RCC 7860 (cell line): ENCODE data around the gene CACNB2.
"Not testable (repeated sequence)": the region's sequence is repeated elsewhere in the genome, so short reads cannot be mapped to it uniquely, and the experiment has no call there.

ENCODE experiments used
- DNase-seq: peaks from one replicate; pipeline ENCODE4 v3.0.0-alpha.2; 2015; ENCODE audit warnings: low spot score
- FAIRE-seq: peaks from 2 replicates; lab custom pipeline; 2012; peaks lifted over from hg19 to GRCh38; lab: Jason Lieb, UNC

The CACNB2 gene

DNA sequence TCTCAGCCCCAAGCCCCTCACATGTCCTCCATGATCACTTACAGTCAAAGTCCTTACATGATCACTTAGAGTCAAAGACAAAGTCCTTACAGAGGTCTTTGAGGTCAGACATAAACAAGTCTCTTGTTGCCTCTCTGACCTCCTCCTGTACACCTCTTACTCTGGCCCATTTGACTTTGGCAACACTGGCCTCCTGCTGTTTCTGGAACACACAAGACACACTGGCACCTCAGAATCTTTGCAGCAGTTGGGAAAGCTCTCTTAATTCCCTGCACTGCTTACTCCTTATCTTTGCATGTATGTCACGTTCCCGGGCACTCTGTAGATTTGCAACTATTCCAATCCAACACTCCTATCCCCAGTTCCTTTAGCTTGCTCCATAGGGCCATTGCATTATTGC is 408.9 kb downstream of the CACNB2 start:
- no peak for FAIRE-seq

DNA sequence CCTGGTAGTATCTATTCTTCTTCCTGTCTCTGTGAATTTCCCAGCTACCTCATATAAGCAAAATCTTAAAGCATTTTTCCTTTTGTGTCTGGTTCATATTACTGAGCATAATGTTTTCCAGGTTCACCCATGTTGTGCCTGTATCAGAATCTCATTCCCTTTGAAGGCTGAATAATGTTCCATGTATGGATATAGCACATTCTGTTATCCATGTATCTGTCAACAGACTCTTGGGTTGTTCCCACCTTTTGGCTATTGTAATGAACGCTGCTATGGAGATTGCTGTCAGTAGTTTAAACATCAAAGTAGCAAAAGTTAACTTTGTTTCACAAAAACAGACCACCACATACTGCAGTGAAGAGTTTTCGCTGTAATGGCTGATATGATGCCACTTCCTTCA is 411.2 kb downstream of the CACNB2 start:
- FAIRE-seq (no peak), DNase-seq (no peak)

More for the DNA sequence above, 408.9 kb downstream of the CACNB2 start:
- DNase-seq = no peak

DNA sequence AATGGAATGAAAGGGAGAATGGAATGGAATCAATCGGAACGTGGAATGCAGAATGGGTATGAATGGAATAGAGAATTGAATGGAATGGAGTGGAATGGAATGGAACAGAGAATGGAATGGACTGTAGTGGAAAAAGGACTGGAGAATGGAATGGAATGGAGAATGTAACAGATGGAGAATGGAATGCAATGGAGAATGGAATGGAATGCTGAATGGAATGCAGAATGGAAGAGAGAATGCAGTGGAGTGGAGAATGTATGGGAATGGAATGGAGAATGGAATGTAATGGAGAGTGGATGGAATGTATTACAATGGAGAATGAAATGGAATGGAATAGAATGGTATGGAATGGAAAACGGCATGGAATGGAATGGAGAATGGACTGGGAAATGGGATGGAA is 414.3 kb downstream of the CACNB2 start:
- DNase-seq = no peak
- no peak for FAIRE-seq

DNA sequence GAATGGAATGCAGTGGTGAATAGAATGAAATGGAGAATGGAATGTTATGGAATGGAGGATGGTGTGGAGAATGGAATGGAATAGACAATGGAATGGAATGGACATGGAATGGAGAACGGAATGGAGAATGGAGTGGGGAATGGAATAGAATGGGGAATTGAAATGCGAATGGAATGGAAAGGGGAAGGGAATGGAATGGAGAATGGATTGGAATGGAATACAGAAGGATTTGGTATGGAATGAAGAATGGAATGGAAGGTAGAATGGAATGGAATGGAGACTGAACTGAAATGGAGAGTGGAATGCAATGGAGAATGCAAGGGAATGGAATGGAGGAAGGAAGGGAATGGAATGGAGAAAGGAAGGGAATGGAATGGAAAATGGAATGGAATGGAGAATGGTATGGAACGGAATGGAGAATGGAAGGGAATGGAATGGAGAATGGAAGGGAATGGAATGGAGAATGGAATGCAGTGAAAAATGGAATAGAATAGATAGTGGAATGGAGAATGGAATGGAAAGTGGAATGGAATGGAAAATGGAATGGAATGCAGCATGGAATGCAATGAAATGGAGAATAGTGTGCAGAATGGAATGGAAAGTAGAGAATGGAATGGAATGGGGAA is 416.4 kb downstream of the CACNB2 start:
- DNase-seq (no peak), FAIRE-seq (no peak)

DNA sequence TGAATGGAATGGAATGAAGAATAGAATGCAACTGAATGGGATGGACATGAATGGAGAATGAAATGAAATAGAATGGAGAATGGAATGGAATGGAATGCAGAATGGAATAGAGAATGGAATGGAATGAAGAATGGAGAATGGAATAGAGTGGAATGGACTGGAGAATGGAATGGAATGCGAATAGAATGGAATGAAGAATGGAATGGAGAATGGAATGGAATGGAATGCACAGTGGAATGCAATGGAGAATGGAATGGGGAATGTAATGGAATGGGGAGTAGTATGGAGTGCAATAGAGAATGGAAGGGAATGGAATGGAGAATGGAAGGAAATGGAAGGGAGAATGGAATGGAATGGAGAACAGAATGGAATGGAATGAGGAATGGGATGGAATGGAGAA is 417.7 kb downstream of the CACNB2 start:
- no peak for FAIRE-seq
- DNase-seq = no peak

DNA sequence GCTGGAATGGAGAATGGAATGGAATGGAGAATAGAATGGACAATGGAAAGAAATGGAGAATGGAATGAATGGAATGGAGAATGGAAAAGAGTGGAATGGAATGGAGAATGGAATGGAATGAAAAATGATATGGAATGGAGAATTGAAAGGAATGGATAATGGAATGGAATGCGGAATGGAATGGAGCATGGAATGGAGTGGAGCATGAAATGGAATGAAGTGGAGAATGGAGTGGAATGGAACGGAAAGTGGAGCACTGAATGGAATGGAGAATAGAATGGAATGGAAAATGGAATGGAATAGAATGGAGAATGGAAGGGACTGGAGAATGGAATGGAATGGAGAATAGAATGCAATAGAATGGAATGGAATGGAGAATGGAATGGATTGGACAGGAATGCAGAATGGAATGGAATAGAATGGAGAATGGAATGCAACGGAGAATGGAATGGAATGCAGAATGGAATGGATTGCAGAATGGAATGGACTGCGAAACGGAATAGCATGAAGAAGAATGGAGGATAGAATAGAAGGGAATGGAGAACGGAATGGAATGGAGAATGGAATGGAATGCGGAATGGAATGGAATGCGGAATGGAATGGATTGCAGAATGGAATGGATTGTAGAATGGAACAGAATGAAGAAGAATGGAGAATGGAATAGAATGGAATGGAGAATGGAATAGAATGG is 421.8 kb downstream of the CACNB2 start:
- DNase-seq (no peak), FAIRE-seq (no peak)

DNA sequence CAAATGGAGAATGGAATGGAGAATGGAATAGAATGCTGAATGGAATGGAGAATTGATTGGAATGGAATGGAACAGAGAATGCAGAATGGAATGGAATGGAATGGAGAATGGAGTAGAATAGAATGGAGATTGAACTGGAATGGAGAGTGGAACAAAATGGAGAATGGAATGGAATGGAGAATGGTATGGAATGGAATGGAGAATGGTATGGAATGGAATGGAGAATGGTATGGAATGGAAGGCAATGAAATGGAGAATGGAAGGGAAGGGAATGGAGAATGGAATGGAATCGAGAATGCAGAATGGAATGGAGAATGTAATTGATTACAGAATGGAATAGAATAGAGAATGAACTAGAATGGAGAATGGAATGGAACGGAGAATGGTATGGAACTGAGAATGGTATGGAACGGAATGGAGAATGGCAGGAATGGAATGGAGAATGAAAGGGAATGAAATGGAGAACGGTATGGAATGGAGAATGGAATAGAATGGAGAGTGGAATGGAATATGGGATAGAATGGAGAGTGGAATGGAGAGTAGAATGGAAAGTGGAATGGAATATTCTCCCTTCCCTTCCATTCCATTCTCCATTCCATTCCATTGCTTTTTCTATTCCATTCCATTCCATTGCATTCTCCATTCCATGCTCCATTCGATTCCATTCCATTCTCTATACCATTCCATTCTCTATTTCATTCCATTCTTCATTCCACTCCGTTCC is 422.9 kb downstream of the CACNB2 start:
- FAIRE-seq = no peak

DNA sequence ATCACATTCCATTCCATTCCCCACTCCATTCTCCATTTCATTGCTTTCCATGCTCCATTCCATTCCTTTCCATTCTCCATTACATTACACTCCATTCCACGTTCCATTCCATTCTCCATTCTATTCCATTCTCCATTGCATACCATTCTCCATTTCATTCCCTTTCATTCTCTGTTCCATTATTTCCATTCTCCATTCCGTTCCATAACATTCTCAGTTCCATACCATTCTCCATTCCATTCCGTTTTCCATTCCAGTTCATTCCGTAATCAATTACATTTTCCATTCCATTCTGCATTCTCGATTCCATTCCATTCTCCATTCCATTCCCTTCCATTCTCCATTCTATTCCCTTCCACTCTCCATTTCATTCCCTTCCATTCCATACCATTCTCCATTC is 424.8 kb downstream of the CACNB2 start:
- no peak for DNase-seq
- no peak for FAIRE-seq

More for the DNA sequence above, 422.9 kb downstream of the CACNB2 start:
- no peak for DNase-seq

DNA sequence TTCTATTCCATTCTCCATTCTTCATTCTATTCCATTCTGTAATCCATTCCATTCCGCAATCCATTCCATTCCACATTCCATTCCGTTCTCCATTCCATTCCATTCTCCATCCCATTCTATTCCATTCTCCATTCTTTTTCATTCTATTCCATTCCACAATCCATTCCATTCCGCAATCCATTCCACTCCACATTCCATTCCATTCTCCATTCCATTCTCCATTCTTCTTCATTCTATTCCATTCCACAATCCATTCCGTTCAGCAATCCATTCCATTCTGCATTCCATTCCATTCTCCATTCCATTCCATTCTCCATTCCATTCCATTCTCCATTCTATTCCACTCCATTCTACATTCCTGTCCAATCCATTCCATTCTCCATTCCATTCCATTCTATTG is 426.0 kb downstream of the CACNB2 start:
- DNase-seq (no peak), FAIRE-seq (no peak)

DNA sequence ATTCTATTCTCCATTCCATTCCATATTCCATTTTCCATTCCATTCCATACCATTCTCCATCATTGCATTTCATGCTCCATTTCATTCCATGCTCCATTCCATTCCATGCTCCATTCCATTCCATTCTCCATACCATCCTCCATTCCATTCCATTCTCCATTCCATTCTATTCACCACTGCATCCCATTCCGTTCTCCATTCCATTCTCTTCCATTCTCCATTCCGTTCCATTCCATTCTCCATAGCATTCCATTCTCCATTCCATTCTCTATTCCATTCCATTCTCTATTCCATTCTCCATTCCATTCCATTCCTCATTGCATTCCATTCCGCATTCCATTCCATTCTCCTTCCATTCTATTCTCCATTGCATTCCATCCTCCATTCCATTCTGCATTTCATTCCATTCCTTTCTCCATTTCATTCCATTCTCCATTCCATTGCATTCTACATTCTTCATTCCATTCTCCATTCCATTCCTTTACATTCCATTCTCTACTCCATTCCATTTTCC is 427.2 kb downstream of the CACNB2 start:
- FAIRE-seq (no peak), DNase-seq (no peak)

DNA sequence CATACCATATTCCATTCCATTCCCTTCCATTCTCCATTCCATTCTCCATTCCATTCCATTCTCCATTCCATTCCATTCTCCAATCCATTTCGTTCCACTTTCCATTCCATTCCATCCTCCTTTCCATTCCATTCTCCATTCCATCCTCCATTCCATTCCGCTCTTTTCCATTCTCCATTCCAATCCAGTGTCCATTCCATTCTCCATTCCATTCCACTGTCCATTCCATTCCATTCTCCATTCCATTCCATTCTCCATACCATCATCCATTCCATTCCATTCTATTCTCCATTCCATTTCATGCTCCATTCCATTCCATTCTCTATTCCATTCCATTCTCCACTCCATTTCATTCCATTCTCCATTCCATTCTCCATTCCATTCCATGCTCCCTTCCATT is 430.2 kb downstream of the CACNB2 start:
- DNase-seq, FAIRE-seq: not testable (repeated sequence)

DNA sequence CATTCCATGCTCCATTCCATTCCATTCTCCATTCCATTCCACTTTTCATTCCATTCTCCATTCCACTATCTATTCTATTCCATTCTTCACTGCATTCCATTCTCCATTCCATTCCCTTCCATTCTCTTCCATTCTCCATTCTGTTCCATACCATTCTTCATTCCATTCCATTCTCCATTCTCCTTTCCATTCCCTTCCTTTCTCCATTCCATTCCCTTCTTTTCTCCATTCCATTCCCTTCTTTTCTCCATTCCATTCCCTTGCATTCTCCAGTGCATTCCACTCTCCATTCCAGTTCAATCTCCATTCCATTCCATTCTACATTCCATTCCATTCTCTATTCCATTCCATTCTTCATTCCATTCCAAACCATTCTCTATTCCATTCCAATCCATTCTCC is 430.9 kb downstream of the CACNB2 start:
- FAIRE-seq (no peak), DNase-seq (no peak)

DNA sequence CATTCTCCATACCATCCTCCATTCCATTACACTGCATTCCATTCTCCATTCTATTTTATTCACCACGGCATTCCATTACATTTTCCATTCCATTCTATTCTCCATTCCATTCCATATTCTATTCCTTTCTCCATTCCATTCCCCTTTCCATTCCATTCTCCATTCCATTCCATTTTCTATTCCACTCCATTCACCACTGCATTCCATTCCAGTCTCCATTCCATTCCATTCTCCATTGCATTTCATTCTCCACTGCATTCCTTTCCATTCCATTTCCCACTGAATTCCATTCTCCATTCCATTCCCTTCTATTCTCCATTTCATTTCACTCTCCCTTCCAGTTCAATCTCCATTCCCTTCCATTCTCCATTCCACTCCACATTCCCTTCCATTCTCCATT is 431.6 kb downstream of the CACNB2 start:
- no peak for DNase-seq

DNA sequence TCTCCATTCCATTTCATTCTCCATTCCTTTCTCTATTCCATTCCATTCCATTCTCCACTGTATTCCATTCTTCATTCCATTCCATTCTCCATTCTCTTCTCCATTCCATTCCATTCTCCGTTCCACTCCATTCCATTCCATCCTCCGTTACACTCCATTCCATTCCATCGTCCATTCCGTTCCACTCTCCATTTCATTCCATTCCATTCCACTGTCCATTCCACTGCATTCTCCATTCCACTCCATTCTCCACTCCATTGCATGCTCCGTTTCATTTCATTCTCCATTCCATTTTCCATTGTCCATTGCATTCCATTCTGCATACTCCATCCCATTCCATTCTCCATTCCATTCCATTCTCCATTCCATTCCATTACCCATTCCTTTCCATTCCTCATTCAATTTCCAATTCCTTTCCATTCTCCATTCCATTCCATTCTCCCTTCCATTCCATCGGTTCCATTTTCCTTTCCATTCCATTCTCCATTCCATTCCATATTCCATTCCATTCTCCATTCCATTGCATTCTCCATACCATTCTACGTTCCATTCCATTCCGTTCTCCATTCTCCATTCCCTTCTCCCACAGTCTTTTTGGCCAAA is 432.8 kb downstream of the CACNB2 start:
- DNase-seq (no peak), FAIRE-seq (no peak)

More for the DNA sequence above, 431.6 kb downstream of the CACNB2 start:
- FAIRE-seq = no peak

DNA sequence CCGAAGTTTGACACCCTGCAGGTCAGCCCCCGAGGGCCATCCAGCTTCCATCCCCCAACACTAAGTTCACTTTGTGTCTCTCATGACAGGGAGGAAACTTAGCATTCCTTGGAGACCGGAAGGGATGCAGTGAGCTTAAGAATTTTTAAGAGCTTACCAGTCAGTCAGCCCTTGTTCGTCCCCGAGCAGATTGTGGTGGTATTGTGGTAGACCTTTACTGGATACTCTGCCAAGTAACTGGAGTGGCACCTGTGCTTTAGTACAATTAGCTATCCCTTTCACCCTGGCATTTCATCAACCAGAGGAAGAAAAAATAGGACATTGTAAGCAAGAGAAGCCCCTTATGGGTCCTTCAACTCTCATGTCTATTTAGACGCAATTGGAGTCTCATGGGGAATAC is 436.4 kb downstream of the CACNB2 start:
- DNase-seq (no peak), FAIRE-seq (no peak)

DNA sequence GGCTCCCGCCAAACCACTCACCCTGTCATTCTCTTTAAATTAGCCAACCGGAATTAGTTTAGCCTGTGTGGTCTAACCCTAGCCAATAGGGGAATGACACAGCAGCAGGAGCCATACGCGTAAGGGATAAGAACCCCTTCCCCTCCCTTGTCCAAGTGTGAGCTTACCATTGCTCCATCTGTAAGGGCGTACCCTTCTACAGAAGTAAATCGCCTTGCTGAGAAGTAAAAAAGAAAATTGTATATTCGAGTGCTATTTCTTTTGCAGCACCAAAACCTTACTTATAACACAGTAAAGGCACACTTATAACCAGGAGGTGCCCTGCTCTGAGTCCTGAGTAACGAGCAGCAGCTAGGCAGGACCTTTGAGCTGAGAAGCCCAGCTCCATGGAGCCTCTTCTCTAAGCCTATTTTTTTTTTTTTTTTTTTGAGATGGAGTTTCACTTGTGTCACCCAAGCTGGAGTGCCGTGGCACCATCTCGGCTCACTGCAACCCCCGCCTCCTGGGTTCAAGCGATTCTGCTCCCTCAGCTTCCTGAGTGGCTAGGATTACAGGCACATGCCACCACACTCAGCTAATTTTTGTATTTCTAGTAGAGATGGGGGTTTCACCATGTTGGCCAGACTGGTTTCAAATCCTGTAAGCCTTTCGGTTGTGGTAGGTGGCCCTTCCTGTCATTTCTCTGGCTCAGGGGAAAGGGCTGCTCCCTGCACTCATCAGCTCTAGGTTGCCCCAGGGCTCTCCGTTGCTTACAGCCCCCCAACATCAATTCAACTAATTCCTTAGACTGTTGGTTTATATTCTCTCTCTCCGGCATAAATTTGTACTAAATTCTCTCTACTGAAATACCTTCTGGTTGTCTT is 437.8 kb downstream of the CACNB2 start:
- no peak for FAIRE-seq

DNA sequence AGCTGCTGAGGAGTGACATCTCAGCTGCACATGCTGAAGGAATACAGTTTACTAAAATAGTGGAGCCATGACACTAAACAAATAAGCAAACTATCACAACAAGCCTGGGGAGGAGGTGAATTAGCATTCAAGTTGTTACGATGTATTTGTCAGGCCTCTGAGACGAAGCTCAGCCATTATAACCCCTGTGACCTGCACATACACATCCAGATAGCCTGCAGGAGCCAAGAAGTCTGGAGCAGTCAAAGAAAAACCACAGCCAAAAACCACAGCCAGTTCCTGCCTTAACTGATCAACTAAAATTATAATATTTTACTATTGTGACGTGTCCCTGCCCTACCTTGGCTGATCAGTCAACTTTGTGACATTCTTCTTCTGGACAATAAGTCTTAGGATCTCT is 442.6 kb downstream of the CACNB2 start:
- peak; percentile 85 for DNase-seq
- peak; percentile 91 for FAIRE-seq

More for the DNA sequence above, 437.8 kb downstream of the CACNB2 start:
- DNase-seq = no peak

DNA sequence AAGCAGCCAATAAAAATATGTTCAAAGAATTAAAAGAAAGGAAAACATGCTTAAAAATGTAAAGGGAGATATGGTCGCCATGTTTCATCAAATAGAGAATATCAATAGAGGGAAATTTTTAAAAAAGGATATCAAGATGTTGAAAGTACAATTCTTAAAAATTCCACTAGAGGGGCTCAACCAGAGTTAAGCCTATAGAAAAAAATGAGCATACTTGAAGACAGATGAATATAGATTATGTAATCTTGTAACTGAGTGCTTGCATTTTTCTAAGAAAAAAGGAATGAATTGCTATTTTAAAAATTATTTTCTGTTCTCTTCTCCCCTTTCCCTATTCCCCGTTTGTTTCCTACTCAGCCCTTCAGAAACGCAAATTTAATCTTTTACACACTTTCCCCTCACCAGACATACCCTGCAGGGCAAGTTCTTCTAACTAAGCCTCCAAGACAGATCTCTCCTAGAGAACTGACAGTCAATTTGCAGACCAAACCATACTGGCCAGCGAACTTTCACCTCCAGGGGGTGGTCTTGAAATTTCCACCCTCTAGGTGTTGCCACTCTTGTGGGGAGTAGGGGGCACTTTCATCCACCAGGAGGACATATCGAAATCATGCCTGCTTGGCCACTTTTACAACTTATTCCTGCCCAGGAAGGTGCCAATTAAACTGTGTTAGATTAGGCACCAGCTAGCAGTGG is 443.5 kb downstream of the CACNB2 start:
- FAIRE-seq = peak; percentile 57
- DNase-seq = peak; percentile 26

DNA sequence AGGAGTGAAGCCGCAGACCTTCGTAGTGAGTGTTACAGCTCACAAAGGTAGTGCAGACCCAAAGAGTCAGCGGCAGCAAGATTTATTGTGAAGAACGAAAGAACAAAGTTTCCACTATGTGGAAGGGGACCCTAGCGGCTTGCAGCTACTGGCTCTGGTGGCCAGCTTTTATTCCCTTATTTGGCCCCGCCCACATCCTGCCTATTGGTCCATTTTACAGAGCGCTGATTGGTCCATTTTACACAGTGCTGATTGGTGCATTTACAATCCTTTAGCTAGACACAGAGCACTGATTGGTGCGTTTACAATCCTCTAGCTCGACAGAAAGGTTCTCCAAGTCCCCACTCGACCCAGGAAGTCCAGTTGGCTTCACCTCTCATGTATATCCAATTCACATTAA is 446.4 kb downstream of the CACNB2 start:
- FAIRE-seq, DNase-seq: not testable (repeated sequence)

DNA sequence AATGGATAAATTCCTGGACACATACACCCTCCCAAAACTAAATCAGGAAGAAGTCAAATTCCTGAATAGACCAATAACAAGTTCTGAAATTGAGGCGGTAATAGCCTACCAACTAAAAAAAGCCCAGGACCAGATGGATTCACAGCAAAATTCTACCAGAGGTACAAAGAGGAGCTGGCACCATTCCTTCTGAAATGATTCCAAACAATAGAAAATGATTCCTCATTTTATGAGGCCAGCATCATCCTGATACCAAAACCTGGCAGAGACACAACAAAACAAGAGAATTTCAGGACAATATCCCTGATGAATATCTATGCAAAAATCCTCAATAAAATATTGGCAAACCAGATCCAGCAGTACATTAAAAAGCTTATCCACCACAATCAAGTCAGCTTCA is 450.9 kb downstream of the CACNB2 start:
- not testable (repeated sequence) for FAIRE-seq, DNase-seq
